ENCODE measurements around the gene MYCBPAP. TPM values are rescaled to one million over a fixed set of nuclear protein-coding genes. Genes with fewer than 3 reads are reported as not detected.

Gene MYCBPAP
- polyA plus RNA-seq, 1 experiment = 0.17 TPM

DNA sequence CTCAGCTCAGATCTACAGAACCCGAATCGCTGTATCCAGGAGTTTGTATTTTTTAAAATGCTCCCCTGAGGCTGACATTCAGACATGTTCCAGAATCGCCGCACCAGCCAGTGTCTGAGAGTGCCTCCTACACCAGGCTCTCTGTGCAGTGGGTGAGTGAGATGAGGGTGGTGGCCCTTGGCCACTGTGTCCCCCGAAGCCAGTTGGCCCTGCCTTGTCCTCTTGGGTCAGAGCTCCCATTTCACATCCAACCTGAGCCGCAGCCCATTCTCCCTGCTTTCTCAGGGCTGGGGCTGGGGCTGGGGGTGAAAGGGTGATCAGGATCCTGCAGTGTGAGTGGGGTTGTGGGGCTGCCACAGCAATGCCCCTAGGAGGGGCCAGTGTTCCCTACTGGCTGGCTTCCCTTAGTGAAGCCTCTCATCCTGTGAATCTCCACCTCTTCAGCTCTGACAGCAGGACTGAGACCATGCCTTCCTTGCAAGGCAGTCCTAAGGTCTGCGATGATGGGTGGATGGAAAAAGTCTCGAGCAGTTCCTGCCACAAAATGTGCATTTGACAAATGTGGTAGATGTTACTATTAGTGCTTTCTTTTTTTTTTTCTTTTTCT lies 12.9 kb upstream of the MYCBPAP start:
- DNase-seq (ENCODE audit: low read depth, low spot score) = no peak
- H3K4me3 ChIP-seq (ENCODE audit: low read depth, low read length) = no peak overlapping the region
- H3K27ac ChIP-seq (ENCODE audit: low read depth, low read length) = no peak overlapping the region
- POLR2A ChIA-PET = interaction anchor here (0.7 kb wide), 2 partner anchors 10 to 89 kb away, joined by 3 to 5 read pairs; no protein-coding TSS in a partner anchor
- peaks cover 7% of the 10 kb centered on the region for H3K27me3 ChIP-seq (ENCODE audit: control insufficient read depth, insufficient read depth, low read length)
- no peak for TF ChIP-seq CTCF (IDR thresholded peaks at IDR 0.05; ENCODE audit: low read depth, low read length)
- H3K9me3 ChIP-seq (ENCODE audit: control insufficient read depth, insufficient read depth, low read length) = no peaks in the 10 kb centered on the region
- CTCF ChIA-PET = no interaction called here

GRCh38 chr17:50495918-50496317 lies 12.3 kb upstream of the MYCBPAP start:
- no peak overlapping the region for H3K27ac ChIP-seq (ENCODE audit: low read depth, low read length)
- H3K9me3 ChIP-seq (ENCODE audit: control insufficient read depth, insufficient read depth, low read length) = no peaks in the 10 kb centered on the region
- H3K27me3 ChIP-seq (ENCODE audit: control insufficient read depth, insufficient read depth, low read length) = peaks cover 5% of the 10 kb centered on the region
- DNase-seq (ENCODE audit: low read depth, low spot score) = no peak
- TF ChIP-seq CTCF (IDR thresholded peaks at IDR 0.05; ENCODE audit: low read depth, low read length) = no peak
- H3K4me3 ChIP-seq (ENCODE audit: low read depth, low read length) = no peak overlapping the region
- POLR2A ChIA-PET = interaction anchor here (0.7 kb wide), 1 partner anchor 10 kb away, joined by 5 read pairs; no protein-coding TSS in a partner anchor
- CTCF ChIA-PET = interaction anchor here (0.6 kb wide), 1 partner anchor 18 kb away, joined by 3 read pairs; no protein-coding TSS in a partner anchor

DNA sequence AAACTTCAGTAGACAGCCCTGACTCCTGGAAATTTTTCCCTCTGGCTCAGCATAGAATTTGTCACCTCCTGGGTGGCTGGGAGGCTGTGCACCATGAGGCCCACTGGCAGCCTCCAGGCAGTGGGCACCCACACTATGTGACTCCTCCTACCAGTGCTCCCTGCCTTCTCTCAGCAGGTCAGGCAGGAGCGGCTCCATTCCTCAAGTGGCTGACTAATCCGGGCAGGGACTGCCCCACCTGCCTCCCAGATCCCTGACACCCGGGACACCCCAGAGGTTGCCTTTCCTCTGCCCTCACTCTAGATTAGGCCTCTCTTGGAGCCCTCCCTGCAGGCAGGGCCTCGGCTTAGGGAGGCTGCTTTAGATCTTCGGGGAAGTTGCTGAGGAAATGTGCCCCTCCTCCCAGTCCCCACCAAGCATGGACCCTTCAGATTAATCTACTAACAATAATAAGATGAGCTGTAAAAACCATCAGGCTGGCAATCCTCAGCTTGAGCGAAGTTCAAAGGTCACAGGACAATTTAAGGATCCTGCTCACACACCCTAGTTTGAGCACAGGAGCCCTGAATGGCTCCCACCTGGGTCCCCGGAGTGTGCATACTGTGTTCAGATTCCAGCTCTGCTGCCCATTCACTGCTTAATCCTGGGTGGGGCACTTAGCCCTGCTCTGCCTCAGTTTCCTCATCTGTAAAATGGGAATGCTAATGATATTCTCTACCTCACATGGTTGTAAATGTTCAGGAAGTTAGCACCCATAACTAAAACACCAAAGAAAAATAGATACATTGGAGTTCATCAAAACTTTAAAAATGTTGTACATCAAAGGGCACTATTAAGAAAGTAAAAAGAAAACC lies 10.0 kb upstream of the MYCBPAP start:
- DNase-seq (ENCODE audit: low read depth, low spot score) = no peak
- ChIA-PET POLR2A (no interaction called here), CTCF (interaction anchor here (0.7 kb wide), 1 partner anchor 209 kb away, joined by 8 read pairs; no protein-coding TSS in a partner anchor)
- Histone ChIP-seq H3K4me3 (ENCODE audit: low read depth, low read length) (no peak overlapping the region), H3K9me3 (ENCODE audit: control insufficient read depth, insufficient read depth, low read length) (no peaks in the 10 kb centered on the region), H3K27me3 (ENCODE audit: control insufficient read depth, insufficient read depth, low read length) (peaks cover 2% of the 10 kb centered on the region), H3K27ac (ENCODE audit: low read depth, low read length) (no peak overlapping the region)
- TF ChIP-seq CTCF (IDR thresholded peaks at IDR 0.05; ENCODE audit: low read depth, low read length) = no peak

DNA sequence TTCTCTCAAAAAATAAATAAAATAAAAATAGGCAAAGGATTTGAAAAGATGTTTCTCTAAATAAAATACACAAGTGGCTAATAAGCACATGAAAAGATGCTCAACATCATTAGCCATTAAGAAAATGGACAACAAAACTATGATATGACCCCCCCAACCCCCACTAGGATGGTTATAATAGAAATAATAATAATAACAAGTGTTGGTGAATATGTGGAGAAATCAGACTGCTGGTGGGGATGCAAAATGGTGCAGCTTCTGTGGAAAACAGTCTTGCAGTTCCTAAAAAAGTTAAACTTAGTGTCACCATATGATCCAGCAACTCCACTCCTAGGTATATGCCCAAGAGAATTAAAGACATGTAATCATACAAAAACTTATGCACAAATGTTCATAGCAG lies 9.0 kb upstream of the MYCBPAP start:
- H3K4me3 ChIP-seq (ENCODE audit: low read depth, low read length) = no peak overlapping the region
- H3K9me3 ChIP-seq (ENCODE audit: control insufficient read depth, insufficient read depth, low read length) = no peaks in the 10 kb centered on the region
- H3K27ac ChIP-seq (ENCODE audit: low read depth, low read length) = no peak overlapping the region
- POLR2A ChIA-PET = no interaction called here
- TF ChIP-seq CTCF (IDR thresholded peaks at IDR 0.05; ENCODE audit: low read depth, low read length) = no peak
- H3K27me3 ChIP-seq (ENCODE audit: control insufficient read depth, insufficient read depth, low read length) = peaks cover 2% of the 10 kb centered on the region
- CTCF ChIA-PET = no interaction called here
- no peak for DNase-seq (ENCODE audit: low read depth, low spot score)

DNA sequence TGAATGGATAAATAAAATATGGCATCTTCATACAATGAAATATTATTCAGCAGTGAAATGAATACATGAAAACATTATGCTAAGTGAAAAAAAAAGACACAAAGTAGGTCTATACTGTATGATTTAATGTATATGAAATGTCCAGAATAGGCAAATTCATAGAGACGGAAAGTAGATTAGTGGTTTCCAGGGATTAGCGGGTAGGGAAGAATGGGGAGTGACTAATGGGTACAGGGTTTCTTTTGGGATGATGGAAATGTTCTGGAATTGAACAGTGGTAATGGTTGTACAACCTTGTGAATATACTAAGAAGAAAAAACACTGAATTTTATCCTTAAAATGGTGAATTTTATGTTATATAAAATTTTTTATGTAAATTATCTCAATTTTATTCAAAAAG lies 8.5 kb upstream of the MYCBPAP start:
- no peak for TF ChIP-seq CTCF (IDR thresholded peaks at IDR 0.05; ENCODE audit: low read depth, low read length)
- Histone ChIP-seq H3K27me3 (ENCODE audit: control insufficient read depth, insufficient read depth, low read length) (peaks cover 2% of the 10 kb centered on the region), H3K27ac (ENCODE audit: low read depth, low read length) (no peak overlapping the region), H3K9me3 (ENCODE audit: control insufficient read depth, insufficient read depth, low read length) (no peaks in the 10 kb centered on the region), H3K4me3 (ENCODE audit: low read depth, low read length) (no peak overlapping the region)
- POLR2A ChIA-PET = no interaction called here
- DNase-seq (ENCODE audit: low read depth, low spot score) = no peak
- CTCF ChIA-PET = no interaction called here
